ENCODE measurements around the gene TRIM66.

The TRIM66 gene

GRCh38 chr11:8621147-8621546 lies 61.3 kb downstream of the TRIM66 start:
- Histone ChIP-seq H3F3A (ENCODE audit: low read depth) (no peaks in the 10 kb centered on the region), H3K4me1 (ENCODE audit: insufficient read depth, low read length, poor library complexity, severe bottlenecking) (no peaks in the 10 kb centered on the region), H3K9me3 (ENCODE audit: insufficient read depth, low read depth, low read length) (no peaks in the 10 kb centered on the region), H3K4me2 (ENCODE audit: low read depth, low read length, poor library complexity, severe bottlenecking) (no peak overlapping the region), H3K4me3 (ENCODE audit: low read length, poor library complexity, severe bottlenecking) (no peak overlapping the region), H3K27me3 (ENCODE audit: insufficient read depth, low read length, poor library complexity, severe bottlenecking) (no peaks in the 10 kb centered on the region), H3K9ac (ENCODE audit: low read depth, low read length, poor library complexity, severe bottlenecking) (no peak overlapping the region), H4K20me1 (ENCODE audit: insufficient read depth, low read length, poor library complexity, severe bottlenecking) (no peaks in the 10 kb centered on the region), H3K9me2 (replicated peaks; ENCODE audit: low read depth, low read length) (no peaks in the 10 kb centered on the region), H2AFZ (ENCODE audit: low read length) (no peak overlapping the region), H3K36me3 (ENCODE audit: insufficient read depth, low read length) (peaks cover 17% of the 10 kb centered on the region; the same call in 1 of the 2 replicates), H3K79me2 (ENCODE audit: insufficient read depth, low read length) (no peaks in the 10 kb centered on the region)
- TF ChIP-seq CTCF (conservative IDR thresholded peaks at IDR 0.05; ENCODE audit: low read length) = no peak
- TF ChIP-seq EZH2phosphoT487 (IDR thresholded peaks at IDR 0.05; ENCODE audit: borderline replicate concordance) = no peak

- no peak overlapping the region for H3K4me2 ChIP-seq (ENCODE audit: low read depth, low read length, poor library complexity, severe bottlenecking)
- no peak overlapping the region for H3K9ac ChIP-seq (ENCODE audit: low read depth, low read length, poor library complexity, severe bottlenecking)
- no peak overlapping the region for H3K4me3 ChIP-seq (ENCODE audit: low read length, poor library complexity, severe bottlenecking)
- peaks cover 6% of the 10 kb centered on the region; the same call in 1 of the 2 replicates for H3K36me3 ChIP-seq (ENCODE audit: insufficient read depth, low read length)
- no peaks in the 10 kb centered on the region for H3K9me2 ChIP-seq (replicated peaks; ENCODE audit: low read depth, low read length)
- H2AFZ ChIP-seq (ENCODE audit: low read length) = no peak overlapping the region
- no peak for TF ChIP-seq EZH2phosphoT487 (IDR thresholded peaks at IDR 0.05; ENCODE audit: borderline replicate concordance)
- TF ChIP-seq CTCF (conservative IDR thresholded peaks at IDR 0.05; ENCODE audit: low read length) = no peak
- no peaks in the 10 kb centered on the region for H4K20me1 ChIP-seq (ENCODE audit: insufficient read depth, low read length, poor library complexity, severe bottlenecking)
- no peaks in the 10 kb centered on the region for H3F3A ChIP-seq (ENCODE audit: low read depth)
- H3K9me3 ChIP-seq (ENCODE audit: insufficient read depth, low read depth, low read length) = no peaks in the 10 kb centered on the region
- peaks cover 8% of the 10 kb centered on the region for H3K4me1 ChIP-seq (ENCODE audit: insufficient read depth, low read length, poor library complexity, severe bottlenecking)
- H3K79me2 ChIP-seq (ENCODE audit: insufficient read depth, low read length) = no peaks in the 10 kb centered on the region
- no peaks in the 10 kb centered on the region for H3K27me3 ChIP-seq (ENCODE audit: insufficient read depth, low read length, poor library complexity, severe bottlenecking)
Observed at GRCh38 chr11:8617063-8617462, 65.4 kb downstream of the TRIM66 start.

GRCh38 chr11:8615291-8616032 lies 67.0 kb downstream of the TRIM66 start:
- no peak overlapping the region for H2AFZ ChIP-seq (ENCODE audit: low read length)
- no peaks in the 10 kb centered on the region for H3K27me3 ChIP-seq (ENCODE audit: insufficient read depth, low read length, poor library complexity, severe bottlenecking)
- peaks cover 6% of the 10 kb centered on the region; the same call in 1 of the 2 replicates for H3K36me3 ChIP-seq (ENCODE audit: insufficient read depth, low read length)
- H3K4me2 ChIP-seq (ENCODE audit: low read depth, low read length, poor library complexity, severe bottlenecking) = no peak overlapping the region
- TF ChIP-seq EZH2phosphoT487 (IDR thresholded peaks at IDR 0.05; ENCODE audit: borderline replicate concordance) = no peak
- no peaks in the 10 kb centered on the region for H4K20me1 ChIP-seq (ENCODE audit: insufficient read depth, low read length, poor library complexity, severe bottlenecking)
- H3K9ac ChIP-seq (ENCODE audit: low read depth, low read length, poor library complexity, severe bottlenecking) = no peak overlapping the region
- H3K9me2 ChIP-seq (replicated peaks; ENCODE audit: low read depth, low read length) = no peaks in the 10 kb centered on the region
- H3K4me1 ChIP-seq (ENCODE audit: insufficient read depth, low read length, poor library complexity, severe bottlenecking) = peaks cover 16% of the 10 kb centered on the region
- no peaks in the 10 kb centered on the region for H3K9me3 ChIP-seq (ENCODE audit: insufficient read depth, low read depth, low read length)
- H3K79me2 ChIP-seq (ENCODE audit: insufficient read depth, low read length) = no peaks in the 10 kb centered on the region
- no peaks in the 10 kb centered on the region for H3F3A ChIP-seq (ENCODE audit: low read depth)
- H3K4me3 ChIP-seq (ENCODE audit: low read length, poor library complexity, severe bottlenecking) = no peak overlapping the region

- no peaks in the 10 kb centered on the region for H3K9me2 ChIP-seq (replicated peaks; ENCODE audit: low read depth, low read length)
- H3K79me2 ChIP-seq (ENCODE audit: insufficient read depth, low read length) = no peaks in the 10 kb centered on the region
- H3K4me3 ChIP-seq (ENCODE audit: low read length, poor library complexity, severe bottlenecking) = no peak overlapping the region
- no peaks in the 10 kb centered on the region for H3F3A ChIP-seq (ENCODE audit: low read depth)
- H3K36me3 ChIP-seq (ENCODE audit: insufficient read depth, low read length) = peaks cover 6% of the 10 kb centered on the region; the same call in 1 of the 2 replicates
- H3K4me2 ChIP-seq (ENCODE audit: low read depth, low read length, poor library complexity, severe bottlenecking) = no peak overlapping the region
- H3K9me3 ChIP-seq (ENCODE audit: insufficient read depth, low read depth, low read length) = no peaks in the 10 kb centered on the region
- peaks cover 19% of the 10 kb centered on the region for H3K4me1 ChIP-seq (ENCODE audit: insufficient read depth, low read length, poor library complexity, severe bottlenecking)
- no peak overlapping the region for H2AFZ ChIP-seq (ENCODE audit: low read length)
- no peaks in the 10 kb centered on the region for H4K20me1 ChIP-seq (ENCODE audit: insufficient read depth, low read length, poor library complexity, severe bottlenecking)
- H3K27me3 ChIP-seq (ENCODE audit: insufficient read depth, low read length, poor library complexity, severe bottlenecking) = no peaks in the 10 kb centered on the region
- H3K9ac ChIP-seq (ENCODE audit: low read depth, low read length, poor library complexity, severe bottlenecking) = no peak overlapping the region
- TF ChIP-seq EZH2phosphoT487 (IDR thresholded peaks at IDR 0.05; ENCODE audit: borderline replicate concordance) (no peak), CTCF (conservative IDR thresholded peaks at IDR 0.05; ENCODE audit: low read length) (no peak)
Observed at GRCh38 chr11:8614497-8614896, 68.0 kb downstream of the TRIM66 start.

Data from Loucy (cell line).